Parathyroid adenoma (tissue), 2 donors: ENCODE data around the gene KMT5B.

Experiments
- H2AFZ ChIP-seq: fragments of 300-600 bp; sonication (generic); one replicate; pipeline ENCODE4 v1.7.0; 2017; ENCODE audit warnings: antibody characterized with exemption, mild to moderate bottlenecking
- H3K27ac ChIP-seq: fragments of 300-600 bp; sonication (generic); one replicate; pipeline ENCODE4 v1.7.0; 2017
- H3K27me3 ChIP-seq: fragments of 300-600 bp; sonication (generic); one replicate; pipeline ENCODE4 v1.7.0; 2017; ENCODE audit warnings: low read length; ENCODE audit not compliant: control insufficient read depth, insufficient read depth
- H3K36me3 ChIP-seq: fragments of 300-600 bp; sonication (generic); one replicate; pipeline ENCODE4 v1.7.0; 2017; ENCODE audit warnings: low read length; ENCODE audit not compliant: control insufficient read depth, insufficient read depth
- H3K4me1 ChIP-seq: fragments of 300-600 bp; sonication (generic); one replicate; pipeline ENCODE4 v1.7.0; 2017; ENCODE audit warnings: control low read depth
- H3K4me2 ChIP-seq: fragments of 300-600 bp; sonication (generic); one replicate; pipeline ENCODE4 v1.7.0; 2017; ENCODE audit warnings: low read length
- H3K4me3 ChIP-seq: fragments of 300-600 bp; sonication (generic); one replicate; pipeline ENCODE4 v1.7.0; 2017; ENCODE audit warnings: low read depth, low read length
- H3K79me2 ChIP-seq: fragments of 300-600 bp; sonication (generic); one replicate; pipeline ENCODE4 v1.7.0; 2017; ENCODE audit warnings: control low read depth
- H3K9ac ChIP-seq: fragments of 300-600 bp; sonication (generic); one replicate; pipeline ENCODE4 v1.7.0; 2017; ENCODE audit warnings: mild to moderate bottlenecking
- H3K9me3 ChIP-seq: fragments of 300-600 bp; sonication (generic); one replicate; pipeline ENCODE4 v1.7.0; 2017; ENCODE audit warnings: low read length; ENCODE audit not compliant: control insufficient read depth
- TF ChIP-seq, protein P1 (sequence below): fragments of 300-600 bp; sonication (generic); IDR thresholded peaks from one replicate; pipeline ENCODE4 v1.7.0; 2017; ENCODE audit warnings: antibody characterized with exemption, mild to moderate bottlenecking
- donor health status: primary hyperparathyroidism.

The KMT5B gene

DNA sequence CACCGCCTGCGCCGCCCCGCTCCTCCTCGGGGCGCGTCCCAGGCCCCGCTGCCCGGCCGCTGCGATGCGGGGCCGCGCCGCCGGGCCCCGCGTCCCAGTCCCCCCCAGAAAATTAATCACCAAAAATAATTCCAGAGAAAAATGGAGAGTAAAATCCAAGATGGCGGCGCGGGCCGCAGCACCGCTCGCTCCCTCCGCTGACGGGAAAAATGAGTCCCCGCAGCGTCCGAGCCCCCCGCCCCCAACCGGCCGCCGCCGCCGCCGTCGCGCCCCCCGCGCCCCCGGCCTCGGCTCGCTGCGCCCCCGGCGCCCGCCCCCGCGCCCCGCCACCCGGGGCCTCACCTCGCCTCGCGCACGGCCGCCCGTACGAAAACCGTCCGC lies at the start of gene KMT5B:
KMT5B (minus strand) TSS at position 162 of the 381 bp plus-strand sequence. CDS start 23,220 bp downstream, outside the sequence.
- H3K27me3 ChIP-seq: no peaks in the 10 kb centered on the region
- H3K36me3 ChIP-seq: no peaks in the 10 kb centered on the region
- peak within 1 kb of the TSS; percentile 95 for H3K27ac ChIP-seq
- peak within 1 kb of the TSS; percentile 94 for H3K9ac ChIP-seq
- H3K4me1 ChIP-seq: peaks cover 5% of the 10 kb centered on the region
- TF ChIP-seq, protein P1, sequence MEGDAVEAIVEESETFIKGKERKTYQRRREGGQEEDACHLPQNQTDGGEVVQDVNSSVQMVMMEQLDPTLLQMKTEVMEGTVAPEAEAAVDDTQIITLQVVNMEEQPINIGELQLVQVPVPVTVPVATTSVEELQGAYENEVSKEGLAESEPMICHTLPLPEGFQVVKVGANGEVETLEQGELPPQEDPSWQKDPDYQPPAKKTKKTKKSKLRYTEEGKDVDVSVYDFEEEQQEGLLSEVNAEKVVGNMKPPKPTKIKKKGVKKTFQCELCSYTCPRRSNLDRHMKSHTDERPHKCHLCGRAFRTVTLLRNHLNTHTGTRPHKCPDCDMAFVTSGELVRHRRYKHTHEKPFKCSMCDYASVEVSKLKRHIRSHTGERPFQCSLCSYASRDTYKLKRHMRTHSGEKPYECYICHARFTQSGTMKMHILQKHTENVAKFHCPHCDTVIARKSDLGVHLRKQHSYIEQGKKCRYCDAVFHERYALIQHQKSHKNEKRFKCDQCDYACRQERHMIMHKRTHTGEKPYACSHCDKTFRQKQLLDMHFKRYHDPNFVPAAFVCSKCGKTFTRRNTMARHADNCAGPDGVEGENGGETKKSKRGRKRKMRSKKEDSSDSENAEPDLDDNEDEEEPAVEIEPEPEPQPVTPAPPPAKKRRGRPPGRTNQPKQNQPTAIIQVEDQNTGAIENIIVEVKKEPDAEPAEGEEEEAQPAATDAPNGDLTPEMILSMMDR: no peak
- peak within 1 kb of the TSS; percentile 92 for H3K4me2 ChIP-seq
- H2AFZ ChIP-seq: peak within 1 kb of the TSS; percentile 99
- H3K9me3 ChIP-seq: no peaks in the 10 kb centered on the region
- peaks cover 14% of the 10 kb centered on the region for H3K79me2 ChIP-seq
- peak within 1 kb of the TSS; percentile 77 for H3K4me3 ChIP-seq

DNA sequence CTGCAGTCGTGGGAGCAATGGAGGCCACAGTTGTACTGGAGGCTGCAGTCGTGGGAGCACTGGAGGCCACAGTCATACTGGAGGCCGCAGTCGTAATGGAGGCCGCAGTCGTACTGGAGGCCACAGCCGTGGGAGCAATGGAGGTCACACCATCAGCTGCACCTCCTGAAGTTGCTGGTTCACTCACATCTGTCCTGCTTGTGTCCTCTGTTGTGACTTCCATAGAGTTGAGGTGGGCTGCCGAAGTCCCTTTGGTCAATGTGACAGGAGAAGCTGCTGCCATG lies 49.4 kb upstream of the KMT5B start:
- no peaks in the 10 kb centered on the region for H3K36me3 ChIP-seq
- H3K4me2 ChIP-seq: no peak overlapping the region
- no peaks in the 10 kb centered on the region for H3K9me3 ChIP-seq
- H3K4me1 ChIP-seq: no peaks in the 10 kb centered on the region
- no peaks in the 10 kb centered on the region for H3K27me3 ChIP-seq
- TF ChIP-seq, protein P1: no peak
- no peak overlapping the region for H3K27ac ChIP-seq
- H3K79me2 ChIP-seq: no peaks in the 10 kb centered on the region
- H3K9ac ChIP-seq: no peak overlapping the region
- H2AFZ ChIP-seq: no peak overlapping the region
- H3K4me3 ChIP-seq: no peak overlapping the region

DNA sequence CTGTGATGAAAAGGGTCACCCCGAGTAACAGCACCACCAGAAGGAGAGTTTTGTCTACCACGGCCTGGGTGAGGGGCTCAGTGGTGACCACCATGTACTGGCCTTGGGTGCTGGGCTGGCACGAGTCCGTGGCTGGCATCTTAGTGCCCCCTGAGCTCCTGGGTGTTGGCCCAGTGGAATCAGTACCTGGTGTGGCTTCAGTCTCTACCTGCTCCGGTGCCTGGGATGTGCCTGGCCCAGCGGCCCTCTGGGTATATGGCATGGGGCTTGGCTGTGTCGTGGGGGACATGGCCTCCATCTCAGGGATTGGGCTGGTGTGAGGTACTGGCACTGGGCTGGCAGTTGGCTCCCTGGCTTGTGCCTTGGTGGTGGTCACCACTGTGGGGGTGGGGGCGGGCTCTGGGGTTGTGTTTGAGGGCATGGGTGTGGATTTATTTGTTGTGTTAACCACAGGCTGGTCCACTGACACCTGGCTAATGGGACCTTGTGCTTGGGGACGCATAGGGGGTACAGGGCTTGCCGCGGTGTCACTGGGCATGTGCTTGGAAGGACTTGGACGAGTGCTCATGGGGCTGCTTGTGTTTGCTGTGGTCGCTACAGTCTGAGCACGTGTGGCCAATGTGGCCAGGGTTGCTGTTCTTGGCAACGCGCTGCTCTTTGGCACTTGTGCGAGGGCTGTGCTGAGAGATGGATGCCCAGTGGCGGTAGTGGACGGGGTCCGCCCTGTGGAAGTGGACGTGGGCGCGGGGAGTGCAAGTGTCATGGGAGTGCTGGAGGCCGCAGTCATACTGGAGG lies 48.9 kb upstream of the KMT5B start:
- no peak overlapping the region for H3K9ac ChIP-seq
- no peaks in the 10 kb centered on the region for H3K4me1 ChIP-seq
- H3K4me3 ChIP-seq: no peak overlapping the region
- H3K27ac ChIP-seq: no peak overlapping the region
- no peaks in the 10 kb centered on the region for H3K36me3 ChIP-seq
- H3K27me3 ChIP-seq: no peaks in the 10 kb centered on the region
- H3K4me2 ChIP-seq: no peak overlapping the region
- TF ChIP-seq, protein P1: no peak
- H2AFZ ChIP-seq: no peak overlapping the region
- H3K9me3 ChIP-seq: no peaks in the 10 kb centered on the region
- H3K79me2 ChIP-seq: no peaks in the 10 kb centered on the region

DNA sequence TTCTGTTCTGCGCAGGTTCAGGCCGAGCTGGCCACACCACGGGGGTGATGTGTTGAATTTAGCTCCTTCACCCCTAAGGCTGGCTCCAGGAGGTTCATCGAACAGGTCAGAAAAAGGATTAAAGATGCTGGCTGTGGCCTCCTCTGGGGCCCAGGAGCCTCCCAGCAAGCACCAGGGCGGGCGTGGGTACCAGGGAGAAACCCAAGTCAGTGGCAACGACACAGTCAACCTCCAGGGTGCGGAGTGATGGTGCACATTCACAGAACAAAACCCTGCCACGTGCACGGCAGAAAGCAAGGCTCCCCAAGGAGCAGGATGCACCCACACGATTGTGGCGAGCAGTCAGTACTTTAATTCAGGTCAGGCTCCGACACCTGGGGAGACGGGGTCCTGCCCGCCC lies 47.9 kb upstream of the KMT5B start:
- Histone ChIP-seq H3K4me1 (no peaks in the 10 kb centered on the region), H3K36me3 (no peaks in the 10 kb centered on the region), H3K9me3 (no peaks in the 10 kb centered on the region), H3K4me2 (no peak overlapping the region), H2AFZ (no peak overlapping the region), H3K4me3 (no peak overlapping the region), H3K27ac (no peak overlapping the region), H3K79me2 (no peaks in the 10 kb centered on the region), H3K9ac (no peak overlapping the region), H3K27me3 (no peaks in the 10 kb centered on the region)
- TF ChIP-seq, protein P1: no peak

DNA sequence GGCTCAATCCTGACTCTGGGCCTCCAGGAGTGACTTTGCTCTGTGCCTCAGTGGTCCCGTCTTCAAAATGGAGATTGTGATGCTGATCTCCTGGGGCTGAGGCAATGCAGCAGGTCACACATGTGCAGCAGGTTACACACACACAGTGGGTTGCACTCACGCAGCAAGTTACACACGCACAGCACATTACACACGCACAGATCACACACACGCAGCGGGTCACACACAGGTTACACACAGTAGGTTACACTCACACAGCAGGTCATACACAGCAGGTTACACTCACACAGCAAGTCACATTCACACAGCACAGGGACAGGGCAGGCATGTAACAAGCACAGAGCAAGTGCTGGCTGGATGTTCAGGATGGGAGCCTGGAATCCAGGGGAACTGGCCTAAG lies 47.4 kb upstream of the KMT5B start:
- no peak overlapping the region for H2AFZ ChIP-seq
- H3K4me1 ChIP-seq: no peaks in the 10 kb centered on the region
- no peak overlapping the region for H3K4me2 ChIP-seq
- H3K4me3 ChIP-seq: no peak overlapping the region
- no peaks in the 10 kb centered on the region for H3K9me3 ChIP-seq
- H3K9ac ChIP-seq: no peak overlapping the region
- no peaks in the 10 kb centered on the region for H3K79me2 ChIP-seq
- TF ChIP-seq, protein P1: no peak
- H3K27me3 ChIP-seq: no peaks in the 10 kb centered on the region
- no peak overlapping the region for H3K27ac ChIP-seq
- no peaks in the 10 kb centered on the region for H3K36me3 ChIP-seq
